ENCODE results near the gene DSTN.

DNA sequence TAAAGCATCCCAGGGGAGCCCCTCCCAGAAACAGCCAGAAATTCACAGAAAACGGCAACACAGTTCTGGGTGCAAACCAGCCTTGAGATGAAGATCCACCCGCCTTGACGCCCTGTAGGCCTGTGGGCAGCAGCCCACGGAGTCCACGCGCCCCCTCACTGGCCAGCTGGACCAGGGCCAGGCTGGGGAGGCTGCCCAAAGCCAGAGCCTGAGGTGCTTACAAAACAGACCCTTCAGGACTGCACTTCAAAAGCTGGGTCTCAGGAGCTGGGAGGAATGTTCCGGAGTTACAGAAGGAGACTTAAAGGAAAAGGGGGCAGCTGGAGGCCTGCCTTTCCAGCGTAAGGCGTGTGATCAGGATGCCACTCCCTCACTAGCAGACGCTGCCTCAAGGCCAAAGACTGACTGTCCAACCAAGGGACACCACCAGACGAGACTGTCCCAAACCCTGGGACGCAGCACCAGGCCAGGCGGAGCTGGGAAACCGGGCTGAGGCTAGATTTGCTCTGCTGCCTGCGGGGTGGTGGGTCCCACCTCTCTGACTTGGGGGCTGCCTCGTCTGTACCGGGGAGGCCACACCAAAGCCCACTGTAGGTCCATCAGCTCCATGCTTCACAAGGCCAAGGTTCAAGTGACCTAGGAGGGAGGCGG, 64.1 kb downstream of the DSTN start:
- TF ChIP-seq POLR2AphosphoS5 (IDR thresholded peaks at IDR 0.05; ENCODE audit: low read depth, low read length) (no peak), POLR2A (IDR thresholded peaks at IDR 0.05; ENCODE audit: low read depth, low read length) (no peak)
